ENCODE results near the gene FBLN1. TPM values are rescaled to one million over a fixed set of nuclear protein-coding genes. Genes with fewer than 3 reads are reported as not detected.

The FBLN1 gene
- polyA plus RNA-seq, 3 donors: 0.03 to 0.17 TPM; not detected in 1

GRCh38 chr22:45526768-45527360 lies 24.2 kb downstream of the FBLN1 start:
- Histone ChIP-seq H4K20me1 (ENCODE audit: insufficient read depth, low read length) (no peaks in the 10 kb centered on the region), H3K27me3 (ENCODE audit: control insufficient read depth in 2 of 2, insufficient read depth in 2 of 2, low read length in 2 of 2) (no peaks in the 10 kb centered on the region), H3K9me3 (replicated peaks in 1 of 2; ENCODE audit: control insufficient read depth in 1 of 2, insufficient read depth in 1 of 2, low read length in 2 of 2) (no peaks in the 10 kb centered on the region), H3K9ac (ENCODE audit: insufficient read depth, low read length, poor library complexity, severe bottlenecking) (no peak overlapping the region), H2AFZ (ENCODE audit: insufficient read depth, low read depth, low read length, poor library complexity, severe bottlenecking) (no peak overlapping the region), H3K4me2 (replicated peaks; ENCODE audit: extremely low read depth, low read length, poor library complexity, severe bottlenecking) (no peak overlapping the region), H3K79me2 (ENCODE audit: insufficient read depth, low read length) (no peaks in the 10 kb centered on the region), H3K36me3 (replicated peaks in 1 of 2; ENCODE audit: control insufficient read depth in 1 of 2, insufficient read depth in 2 of 2, low read length in 2 of 2) (no peaks in the 10 kb centered on the region), H3K4me3 (replicated peaks in 1 of 3; ENCODE audit: low read depth in 2 of 3, low read length in 3 of 3) (no peak overlapping the region), H3K27ac (ENCODE audit: low read depth in 1 of 2, low read length in 2 of 2) (no peak overlapping the region), H3K4me1 (ENCODE audit: control insufficient read depth in 1 of 2, insufficient read depth in 2 of 2, low read length in 2 of 2) (no peaks in the 10 kb centered on the region)
- Mint-ChIP-seq H3K9me3 (no peaks in the 10 kb centered on the region), H3K27me3 (ENCODE audit: low read depth in 3 of 3) (peaks cover 3 to 5% (median 5%) of the 10 kb centered on the region in 3 donors), H3K36me3 (no peaks in the 10 kb centered on the region), H3K27ac (no peak overlapping the region), H3K4me3 (no peak overlapping the region), H3K4me1 (no peaks in the 10 kb centered on the region)
- WGBS (ENCODE audit: insufficient coverage): 93% methylated on average over 3 of the region's 10 CpGs
- intact Hi-C loops (cut with micrococcal nuclease): no loop called here
- no peak for DNase-seq
- TF ChIP-seq, protein P1, sequence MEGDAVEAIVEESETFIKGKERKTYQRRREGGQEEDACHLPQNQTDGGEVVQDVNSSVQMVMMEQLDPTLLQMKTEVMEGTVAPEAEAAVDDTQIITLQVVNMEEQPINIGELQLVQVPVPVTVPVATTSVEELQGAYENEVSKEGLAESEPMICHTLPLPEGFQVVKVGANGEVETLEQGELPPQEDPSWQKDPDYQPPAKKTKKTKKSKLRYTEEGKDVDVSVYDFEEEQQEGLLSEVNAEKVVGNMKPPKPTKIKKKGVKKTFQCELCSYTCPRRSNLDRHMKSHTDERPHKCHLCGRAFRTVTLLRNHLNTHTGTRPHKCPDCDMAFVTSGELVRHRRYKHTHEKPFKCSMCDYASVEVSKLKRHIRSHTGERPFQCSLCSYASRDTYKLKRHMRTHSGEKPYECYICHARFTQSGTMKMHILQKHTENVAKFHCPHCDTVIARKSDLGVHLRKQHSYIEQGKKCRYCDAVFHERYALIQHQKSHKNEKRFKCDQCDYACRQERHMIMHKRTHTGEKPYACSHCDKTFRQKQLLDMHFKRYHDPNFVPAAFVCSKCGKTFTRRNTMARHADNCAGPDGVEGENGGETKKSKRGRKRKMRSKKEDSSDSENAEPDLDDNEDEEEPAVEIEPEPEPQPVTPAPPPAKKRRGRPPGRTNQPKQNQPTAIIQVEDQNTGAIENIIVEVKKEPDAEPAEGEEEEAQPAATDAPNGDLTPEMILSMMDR (IDR thresholded peaks at IDR 0.05): no peak

GRCh38 chr22:45527456-45527855 lies 24.8 kb downstream of the FBLN1 start:
- H3K9me3 ChIP-seq (replicated peaks in 1 of 2; ENCODE audit: control insufficient read depth in 1 of 2, insufficient read depth in 1 of 2, low read length in 2 of 2): no peaks in the 10 kb centered on the region
- no peak overlapping the region for H3K4me3 ChIP-seq (replicated peaks in 1 of 3; ENCODE audit: low read depth in 2 of 3, low read length in 3 of 3)
- no peak for DNase-seq
- H3K9ac ChIP-seq (ENCODE audit: insufficient read depth, low read length, poor library complexity, severe bottlenecking): no peak overlapping the region
- H2AFZ ChIP-seq (ENCODE audit: insufficient read depth, low read depth, low read length, poor library complexity, severe bottlenecking): no peak overlapping the region
- H3K36me3 ChIP-seq (replicated peaks in 1 of 2; ENCODE audit: control insufficient read depth in 1 of 2, insufficient read depth in 2 of 2, low read length in 2 of 2): no peaks in the 10 kb centered on the region
- intact Hi-C loops (cut with micrococcal nuclease): no loop called here
- no peaks in the 10 kb centered on the region for H3K79me2 ChIP-seq (ENCODE audit: insufficient read depth, low read length)
- 98% methylated on average over 5 of the region's 6 CpGs for WGBS (ENCODE audit: insufficient coverage)
- Mint-ChIP-seq H3K27me3 (ENCODE audit: low read depth in 3 of 3) (peaks cover 3 to 5% (median 5%) of the 10 kb centered on the region in 3 donors), H3K4me3 (no peak overlapping the region), H3K4me1 (no peaks in the 10 kb centered on the region), H3K36me3 (no peaks in the 10 kb centered on the region), H3K27ac (no peak overlapping the region), H3K9me3 (no peaks in the 10 kb centered on the region)
- no peaks in the 10 kb centered on the region for H3K4me1 ChIP-seq (ENCODE audit: control insufficient read depth in 1 of 2, insufficient read depth in 2 of 2, low read length in 2 of 2)
- H3K27me3 ChIP-seq (ENCODE audit: control insufficient read depth in 2 of 2, insufficient read depth in 2 of 2, low read length in 2 of 2): no peaks in the 10 kb centered on the region
- no peak overlapping the region for H3K27ac ChIP-seq (ENCODE audit: low read depth in 1 of 2, low read length in 2 of 2)
- H3K4me2 ChIP-seq (replicated peaks; ENCODE audit: extremely low read depth, low read length, poor library complexity, severe bottlenecking): no peak overlapping the region
- TF ChIP-seq, protein P1 (IDR thresholded peaks at IDR 0.05): no peak
- H4K20me1 ChIP-seq (ENCODE audit: insufficient read depth, low read length): no peaks in the 10 kb centered on the region

Data from CD14-positive monocyte (primary cell).